ENCODE measurements around the gene CEP295NL. TPM values are rescaled to one million over a fixed set of nuclear protein-coding genes. Genes with fewer than 3 reads are reported as not detected.

Gene CEP295NL
- total and polyA plus RNA-seq, 10 donors, result 0.03 to 19.3 (median 9.0) TPM

DNA sequence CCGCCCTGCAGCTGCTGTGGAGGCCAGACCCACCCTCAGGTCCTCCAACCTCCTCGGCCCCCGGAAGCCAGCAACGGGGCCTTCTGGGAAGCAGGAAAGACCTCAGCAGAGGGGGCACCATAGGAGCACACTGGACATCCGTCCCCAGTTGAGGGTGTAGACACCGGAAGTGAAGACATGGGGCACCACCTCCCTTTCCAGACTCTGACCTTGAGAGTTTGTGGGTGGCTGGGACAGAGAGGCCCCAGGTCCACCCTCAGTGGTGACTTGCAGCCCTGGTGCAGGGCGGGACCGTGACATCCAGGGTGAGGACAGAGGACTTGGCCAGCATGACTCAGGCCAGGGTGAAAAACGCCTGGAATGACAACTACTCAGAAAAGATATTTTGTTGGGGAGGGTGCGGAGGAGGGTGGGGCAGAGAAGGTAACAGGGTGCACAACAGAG is 19.9 kb downstream of the CEP295NL start:
- peaks cover 0 to 13% (median 0%) of the 10 kb centered on the region in 6 donors for H3K36me3 ChIP-seq
- peak; percentile 91 for DNase-seq
- WGBS, 5 donors, result 8 to 26% (median 15%) methylated on average over 10 of the region's 10 CpGs
- TF ChIP-seq POLR2AphosphoS5 (IDR thresholded peaks at IDR 0.05), result peak; percentile 67 to 79 (median 72)
- TF ChIP-seq, protein P1, sequence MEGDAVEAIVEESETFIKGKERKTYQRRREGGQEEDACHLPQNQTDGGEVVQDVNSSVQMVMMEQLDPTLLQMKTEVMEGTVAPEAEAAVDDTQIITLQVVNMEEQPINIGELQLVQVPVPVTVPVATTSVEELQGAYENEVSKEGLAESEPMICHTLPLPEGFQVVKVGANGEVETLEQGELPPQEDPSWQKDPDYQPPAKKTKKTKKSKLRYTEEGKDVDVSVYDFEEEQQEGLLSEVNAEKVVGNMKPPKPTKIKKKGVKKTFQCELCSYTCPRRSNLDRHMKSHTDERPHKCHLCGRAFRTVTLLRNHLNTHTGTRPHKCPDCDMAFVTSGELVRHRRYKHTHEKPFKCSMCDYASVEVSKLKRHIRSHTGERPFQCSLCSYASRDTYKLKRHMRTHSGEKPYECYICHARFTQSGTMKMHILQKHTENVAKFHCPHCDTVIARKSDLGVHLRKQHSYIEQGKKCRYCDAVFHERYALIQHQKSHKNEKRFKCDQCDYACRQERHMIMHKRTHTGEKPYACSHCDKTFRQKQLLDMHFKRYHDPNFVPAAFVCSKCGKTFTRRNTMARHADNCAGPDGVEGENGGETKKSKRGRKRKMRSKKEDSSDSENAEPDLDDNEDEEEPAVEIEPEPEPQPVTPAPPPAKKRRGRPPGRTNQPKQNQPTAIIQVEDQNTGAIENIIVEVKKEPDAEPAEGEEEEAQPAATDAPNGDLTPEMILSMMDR (IDR thresholded peaks at IDR 0.05 in 8 of 11, conservative IDR thresholded peaks at IDR 0.05 in 3 of 11), result peak in 1 of 11 experiments; percentile 11
- TF ChIP-seq POLR2A (IDR thresholded peaks at IDR 0.05), result no peak
- peaks cover 46 to 100% (median 85%) of the 10 kb centered on the region in 6 donors for H3K4me1 ChIP-seq
- peak overlapping the region in 5 of 8 donors; percentile 1 to 58 (median 12) for H3K4me3 ChIP-seq
- no peaks in the 10 kb centered on the region for H3K9me3 ChIP-seq
- peak overlapping the region; percentile 78 to 97 (median 94) for H3K27ac ChIP-seq
- H3K27me3 ChIP-seq (replicated peaks in 1 of 7), result peaks cover 0 to 23% (median 0%) of the 10 kb centered on the region in 7 donors
- intact Hi-C loops (cut with DNase I; ENCODE audit: low total_unique reads), result no loop called here

DNA sequence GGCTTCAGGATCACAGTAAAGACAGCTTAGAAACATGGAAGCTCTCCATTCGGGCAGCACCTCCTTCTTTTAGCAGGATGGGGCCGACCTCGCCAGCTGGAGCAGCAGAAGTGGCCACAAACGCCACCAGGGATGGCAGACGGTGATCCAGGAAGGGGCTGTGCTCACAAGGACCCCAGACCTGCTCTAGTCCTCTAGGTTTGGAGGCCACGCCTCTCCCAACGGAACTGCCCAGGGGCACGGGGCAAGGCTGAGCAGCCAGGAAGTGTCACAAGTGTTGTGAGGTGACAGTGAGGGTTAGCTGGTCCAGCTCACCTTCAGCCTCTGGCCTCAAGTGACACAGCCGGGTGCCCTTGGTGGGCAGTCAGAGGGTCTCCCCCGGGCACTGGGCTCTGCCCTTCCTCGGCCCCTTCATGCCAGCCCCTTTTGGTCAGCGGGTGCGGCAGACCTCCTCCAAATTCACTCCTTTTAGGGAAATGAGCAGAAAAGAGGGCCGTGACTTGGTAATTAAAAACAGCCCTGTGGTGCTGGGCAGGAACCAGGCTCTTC is 20.4 kb downstream of the CEP295NL start:
- DNase-seq, result peak; percentile 93
- H3K4me3 ChIP-seq, result peak overlapping the region in 4 of 8 donors; percentile 10 to 58 (median 13)

DNA sequence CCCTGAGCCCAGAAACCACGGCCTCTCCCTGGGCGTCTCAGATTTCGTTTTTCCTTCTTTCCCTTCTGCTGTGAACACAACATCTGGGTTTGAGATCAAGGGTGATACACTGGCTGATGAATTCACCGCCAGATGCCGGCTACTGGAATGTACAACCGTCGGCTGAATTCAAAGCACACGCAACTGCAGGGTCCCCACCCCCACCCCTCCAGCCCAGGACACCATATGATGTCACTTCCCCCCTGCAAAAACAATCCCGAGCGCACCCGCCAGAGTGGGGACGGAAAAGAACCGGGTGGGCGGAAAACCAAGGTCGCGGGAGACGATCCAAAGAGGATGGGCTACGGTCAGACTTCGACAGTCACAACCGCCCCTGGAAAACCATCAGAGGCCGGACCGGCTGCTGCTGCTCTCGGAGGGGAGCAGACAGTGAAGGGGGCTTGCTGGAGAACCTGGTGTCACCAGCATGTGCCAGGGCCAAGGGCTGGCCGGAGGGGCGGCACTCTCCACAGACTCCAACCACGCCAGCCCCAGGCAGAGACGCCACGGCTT is 23.3 kb downstream of the CEP295NL start:
- peaks cover 55 to 99% (median 79%) of the 10 kb centered on the region in 6 donors for H3K4me1 ChIP-seq
- peak; percentile 87 for DNase-seq

More for the DNA sequence above, 20.4 kb downstream of the CEP295NL start:
- H3K36me3 ChIP-seq, result peaks cover 0 to 18% (median 0%) of the 10 kb centered on the region in 6 donors
- H3K27me3 ChIP-seq (replicated peaks in 1 of 7), result peaks cover 0 to 23% (median 0%) of the 10 kb centered on the region in 7 donors
- H3K27ac ChIP-seq, result peak overlapping the region; percentile 78 to 97 (median 94)
- intact Hi-C loops (cut with DNase I; ENCODE audit: low total_unique reads), result no loop called here
- 12 to 33% (median 19%) methylated on average over 6 to 14 of the region's 14 CpGs for WGBS, 5 donors
- peaks cover 46 to 99% (median 86%) of the 10 kb centered on the region in 6 donors for H3K4me1 ChIP-seq
- no peaks in the 10 kb centered on the region for H3K9me3 ChIP-seq
- peak; percentile 62 to 79 (median 76) for TF ChIP-seq POLR2AphosphoS5 (IDR thresholded peaks at IDR 0.05)
- no peak for TF ChIP-seq POLR2A (IDR thresholded peaks at IDR 0.05)
- TF ChIP-seq, protein P1 (IDR thresholded peaks at IDR 0.05 in 8 of 11, conservative IDR thresholded peaks at IDR 0.05 in 3 of 11), result no peak

More for the DNA sequence above, 23.3 kb downstream of the CEP295NL start:
- TF ChIP-seq POLR2AphosphoS5 (IDR thresholded peaks at IDR 0.05) (peak; percentile 74 to 81 (median 77)), POLR2A (IDR thresholded peaks at IDR 0.05) (no peak)
- TF ChIP-seq, protein P1 (IDR thresholded peaks at IDR 0.05 in 8 of 11, conservative IDR thresholded peaks at IDR 0.05 in 3 of 11), result peak in 5 of 11 experiments; percentile 17 to 29 (median 21)
- 12 to 35% (median 17%) methylated on average over 24 to 28 of the region's 28 CpGs for WGBS, 5 donors
- intact Hi-C loops (cut with DNase I; ENCODE audit: low total_unique reads), result loop anchor here (10.0 kb wide), 1 partner anchor 45 kb away; the partner anchor contains the start of gene TIMP2
- H3K27ac ChIP-seq, result peak overlapping the region; percentile 77 to 97 (median 93)
- peak overlapping the region in 3 of 8 donors; percentile 9 to 48 (median 23) for H3K4me3 ChIP-seq
- peaks cover 0 to 23% (median 0%) of the 10 kb centered on the region in 7 donors for H3K27me3 ChIP-seq (replicated peaks in 1 of 7)
- no peaks in the 10 kb centered on the region for H3K9me3 ChIP-seq
- peaks cover 0 to 13% (median 0%) of the 10 kb centered on the region in 6 donors for H3K36me3 ChIP-seq

All from spleen (tissue), 11 donors.